KOPT-K1 (cell line): Measurements from ENCODE around the gene LYPD6B.

ENCODE experiments used
- H3K27ac ChIP-seq: fragments of 200-600 bp; sonication (generic); 2 replicates; pipeline ENCODE4 v1.5.1; 2016; ENCODE audit warnings: antibody characterized with exemption, mild to moderate bottlenecking, low read depth, low read length; ENCODE audit not compliant: poor library complexity, severe bottlenecking
- H3K36me3 ChIP-seq: fragments of 200-600 bp; sonication (generic); 2 replicates; pipeline ENCODE4 v1.5.1; 2017; ENCODE audit warnings: antibody characterized with exemption, mild to moderate bottlenecking, low read length, moderate library complexity; ENCODE audit not compliant: insufficient read depth
- H3K9me3 ChIP-seq: fragments of 200-600 bp; sonication (generic); 2 replicates; pipeline ENCODE4 v1.5.1; 2017; ENCODE audit warnings: antibody characterized with exemption, low read length, mild to moderate bottlenecking; ENCODE audit not compliant: insufficient read depth, poor library complexity, severe bottlenecking

LYPD6B gene

DNA sequence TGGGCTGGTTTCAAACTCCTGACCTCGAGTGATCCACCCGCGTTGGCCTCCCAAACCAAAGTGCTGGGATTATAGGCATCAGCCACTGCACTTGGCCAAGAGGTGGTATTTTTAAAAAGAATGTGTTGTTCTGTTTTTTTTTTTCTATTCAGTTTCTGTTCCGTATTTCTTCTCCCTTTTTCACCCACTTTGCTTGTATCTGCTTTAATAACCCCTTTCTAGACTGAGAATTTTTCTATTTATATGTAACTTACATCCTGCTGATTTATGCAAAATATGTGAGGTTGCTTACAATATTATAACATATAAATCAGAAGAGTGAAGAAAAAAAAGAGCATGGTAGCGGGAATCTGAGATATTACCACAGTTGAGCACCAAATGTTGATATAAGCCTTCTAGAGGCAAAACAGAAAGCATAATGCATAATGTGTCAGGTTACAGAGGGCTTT is 17.2 kb upstream of the LYPD6B start:
- H3K9me3 ChIP-seq: no peaks in the 10 kb centered on the region
- no peaks in the 10 kb centered on the region for H3K36me3 ChIP-seq
- H3K27ac ChIP-seq: no peak overlapping the region

DNA sequence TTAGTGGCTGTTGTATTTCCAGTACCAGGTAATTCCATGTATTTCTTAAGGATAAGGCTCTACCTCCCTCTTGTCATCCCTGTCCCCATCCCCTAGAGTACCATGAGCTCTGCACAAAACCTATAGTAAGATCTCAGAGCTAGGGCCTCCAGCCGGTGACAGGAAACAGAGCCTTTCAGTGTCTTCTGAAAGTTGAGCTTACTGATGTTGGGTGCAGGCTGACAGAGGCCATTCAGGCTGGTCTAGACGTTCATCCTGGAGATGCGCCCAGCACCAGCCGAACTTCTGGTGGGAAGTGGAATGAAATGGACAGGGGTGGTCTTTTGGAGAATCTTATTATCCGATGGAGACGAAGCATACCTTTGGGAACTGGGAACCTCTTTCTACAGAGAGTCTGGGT is 16.7 kb upstream of the LYPD6B start:
- H3K36me3 ChIP-seq: no peaks in the 10 kb centered on the region
- H3K9me3 ChIP-seq: no peaks in the 10 kb centered on the region
- H3K27ac ChIP-seq: no peak overlapping the region

DNA sequence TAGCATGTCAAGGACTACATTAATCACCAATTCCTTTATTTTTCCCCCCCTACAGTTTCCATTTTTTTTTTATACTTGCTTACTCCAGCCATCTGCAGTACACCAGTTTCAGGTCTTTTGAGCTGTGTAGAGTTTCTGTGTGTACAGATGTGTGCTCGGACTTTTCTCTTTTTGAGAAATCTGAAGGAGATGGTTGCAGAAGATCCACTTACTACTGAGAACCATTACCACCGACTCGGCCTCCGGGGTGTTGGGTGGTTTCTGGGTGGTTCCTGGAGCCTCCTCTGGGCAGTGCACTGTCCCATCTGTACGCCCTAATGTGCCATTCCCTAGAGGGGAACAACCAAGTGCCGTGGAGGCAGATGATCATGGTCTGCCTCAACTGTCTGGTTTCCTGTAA is 15.4 kb upstream of the LYPD6B start:
- H3K36me3 ChIP-seq: no peaks in the 10 kb centered on the region
- H3K27ac ChIP-seq: no peak overlapping the region
- no peaks in the 10 kb centered on the region for H3K9me3 ChIP-seq

DNA sequence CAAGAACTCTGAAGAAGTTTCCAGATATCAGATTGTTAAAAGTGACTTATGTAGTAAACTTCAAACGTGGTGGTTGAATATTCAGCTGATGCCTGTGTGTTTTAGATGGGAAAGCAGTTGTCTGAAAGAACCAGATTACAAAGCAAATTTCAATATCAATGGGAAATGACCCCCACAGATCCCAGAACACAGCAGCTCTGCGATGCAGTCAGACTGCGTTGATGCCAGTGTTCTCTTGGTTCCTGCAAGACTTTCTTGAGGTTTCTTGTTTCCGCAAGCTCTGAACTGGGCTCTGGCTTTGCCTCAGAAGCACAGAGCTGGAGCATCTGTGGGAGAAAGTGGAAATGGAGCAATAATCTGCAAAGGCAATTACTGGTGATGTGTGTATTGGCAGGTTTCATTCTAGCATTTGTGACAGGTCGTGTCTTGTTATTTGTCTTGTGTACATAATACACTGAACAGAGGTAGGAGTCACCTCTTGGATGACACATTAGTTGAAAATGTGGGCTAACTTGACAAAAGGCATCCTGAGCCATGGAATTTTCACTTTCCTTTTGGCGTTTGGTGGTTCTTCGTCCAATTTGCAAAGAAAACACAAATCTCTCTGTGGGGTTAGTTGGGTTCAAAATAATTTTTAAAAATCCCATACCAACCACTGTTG is 10.8 kb upstream of the LYPD6B start:
- H3K36me3 ChIP-seq: no peaks in the 10 kb centered on the region
- no peaks in the 10 kb centered on the region for H3K9me3 ChIP-seq
- no peak overlapping the region for H3K27ac ChIP-seq

DNA sequence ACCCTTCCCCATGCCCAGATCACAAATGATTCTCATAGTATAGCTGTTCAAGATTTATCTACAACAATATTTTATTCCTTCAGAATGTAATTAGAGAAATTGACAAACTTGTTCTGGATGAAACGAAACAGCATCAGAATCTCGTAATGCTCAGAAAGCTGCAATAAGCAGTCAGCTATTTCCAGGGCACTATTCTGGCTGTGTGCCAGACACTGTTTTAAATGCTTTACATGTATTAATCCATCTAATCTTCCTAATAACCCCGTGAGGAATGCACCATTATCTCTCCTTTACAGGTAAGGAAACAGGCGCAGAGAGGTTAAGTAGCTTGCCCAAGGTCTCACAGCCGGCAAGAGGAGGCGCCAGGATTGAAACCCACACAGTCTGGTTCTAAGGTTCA is 10.1 kb upstream of the LYPD6B start:
- H3K9me3 ChIP-seq: no peaks in the 10 kb centered on the region
- H3K36me3 ChIP-seq: no peaks in the 10 kb centered on the region
- no peak overlapping the region for H3K27ac ChIP-seq

DNA sequence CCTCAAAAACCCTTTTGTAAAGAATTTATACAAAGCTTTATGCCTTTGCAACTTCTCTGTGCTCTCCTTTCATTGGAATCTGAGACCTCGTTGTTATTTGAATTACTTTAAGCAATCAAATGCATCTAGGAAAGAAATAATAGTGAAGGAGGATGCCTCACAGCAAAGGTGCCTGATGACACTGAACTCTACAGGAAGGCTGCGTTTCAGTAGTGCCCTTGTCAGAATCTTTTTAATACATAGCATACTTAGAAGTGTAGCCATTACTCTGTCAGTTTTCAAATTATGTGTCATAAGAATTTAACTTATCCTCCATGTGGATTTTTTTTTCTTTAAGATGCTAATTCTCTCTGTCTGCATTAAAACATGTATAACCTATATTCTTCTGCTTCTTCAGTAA is 9.6 kb upstream of the LYPD6B start:
- Histone ChIP-seq H3K36me3 (no peaks in the 10 kb centered on the region), H3K27ac (no peak overlapping the region), H3K9me3 (no peaks in the 10 kb centered on the region)

DNA sequence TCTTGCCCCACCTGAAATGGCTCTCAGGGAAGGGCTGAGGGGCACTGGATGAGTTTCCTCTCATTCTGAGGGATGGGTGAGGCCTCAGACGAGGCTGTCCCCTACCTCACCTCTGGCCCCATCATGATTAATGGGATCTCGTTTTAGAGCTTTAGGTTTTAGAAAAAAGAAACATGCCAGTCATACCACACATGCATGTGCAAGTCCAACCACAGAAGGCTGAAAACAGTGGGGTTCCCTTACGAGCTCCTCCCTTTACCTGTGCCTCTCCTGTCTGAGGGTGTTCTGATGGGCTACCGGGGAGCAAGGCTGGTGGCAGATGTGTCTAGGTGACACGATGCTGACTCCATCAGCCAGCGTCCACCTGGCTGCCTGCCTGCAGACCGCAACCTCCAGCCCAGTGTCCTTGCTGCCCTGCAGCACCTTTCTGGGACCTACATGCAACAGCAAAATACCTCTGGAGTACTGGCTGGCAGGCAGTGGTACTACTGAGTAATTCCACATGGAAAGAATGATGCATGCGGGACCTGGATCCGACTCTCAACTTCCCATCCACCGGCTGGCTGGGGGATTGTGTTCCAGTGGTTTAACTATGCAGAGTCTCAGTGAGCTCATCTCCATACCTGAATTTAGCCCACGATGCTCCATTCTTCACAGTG is 9.1 kb upstream of the LYPD6B start:
- no peaks in the 10 kb centered on the region for H3K36me3 ChIP-seq

DNA sequence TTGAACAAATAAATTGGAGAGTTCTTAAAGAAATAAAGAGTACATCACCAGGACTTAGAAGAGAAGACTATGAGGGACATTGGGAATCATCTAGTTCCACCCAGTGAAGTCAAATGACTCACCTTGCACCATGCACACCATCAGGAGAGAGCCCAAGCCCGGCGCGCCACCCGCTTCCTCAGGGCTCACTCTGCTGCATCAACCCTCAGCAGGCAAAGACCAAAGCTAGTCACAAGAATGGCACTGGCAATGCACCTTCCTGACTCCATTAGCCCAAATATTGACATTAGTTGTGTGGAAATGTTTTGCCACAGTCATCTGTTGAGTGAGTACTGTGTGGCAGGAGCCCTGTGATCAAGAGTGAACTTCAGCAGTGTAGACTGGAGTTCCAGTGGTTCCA is 7.1 kb upstream of the LYPD6B start:
- Histone ChIP-seq H3K36me3 (no peaks in the 10 kb centered on the region), H3K9me3 (no peaks in the 10 kb centered on the region), H3K27ac (no peak overlapping the region)

More for the DNA sequence above, 9.1 kb upstream of the LYPD6B start:
- H3K9me3 ChIP-seq: no peaks in the 10 kb centered on the region
- H3K27ac ChIP-seq: no peak overlapping the region

DNA sequence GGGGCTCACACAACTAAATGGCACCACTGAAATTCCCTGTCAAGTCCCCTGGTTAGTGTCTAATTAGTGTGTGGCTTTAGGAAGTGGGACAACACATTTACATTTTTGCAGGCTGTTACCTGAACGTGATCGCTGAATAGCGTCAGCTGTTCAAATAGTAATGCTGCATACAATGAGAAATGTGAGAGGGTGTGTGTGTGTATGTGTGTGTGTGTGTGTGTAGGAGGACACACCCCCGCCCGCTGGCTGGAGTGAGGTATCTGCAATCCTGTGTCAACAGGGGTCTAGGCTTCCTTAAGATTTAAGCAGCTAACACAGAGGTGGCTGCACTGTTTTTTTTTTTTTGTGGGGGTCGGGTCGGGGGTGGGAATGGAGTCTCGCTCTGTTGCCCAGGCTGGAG is 4.8 kb upstream of the LYPD6B start:
- Histone ChIP-seq H3K9me3 (no peaks in the 10 kb centered on the region), H3K27ac (no peak overlapping the region), H3K36me3 (no peaks in the 10 kb centered on the region)

DNA sequence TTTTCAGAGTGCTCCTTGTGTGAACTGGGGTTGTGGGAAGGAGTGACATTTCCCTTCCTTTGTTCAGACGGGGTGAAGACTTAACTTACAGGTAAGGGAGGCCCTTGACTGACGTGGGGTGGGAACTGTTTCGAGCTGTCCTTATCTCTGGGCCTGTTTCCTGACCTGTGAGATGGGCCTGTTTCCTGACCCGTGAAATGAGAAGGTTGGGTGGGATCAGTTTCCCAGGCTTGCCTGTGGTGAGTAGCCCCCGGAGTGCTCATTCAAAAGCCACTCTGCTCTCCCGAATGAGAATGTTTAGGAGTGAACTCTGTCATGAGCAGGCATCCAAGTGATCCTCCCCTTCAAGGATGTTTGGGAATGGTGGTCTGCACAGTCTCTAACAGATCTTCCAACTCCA is 4.1 kb upstream of the LYPD6B start:
- Histone ChIP-seq H3K27ac (no peak overlapping the region), H3K9me3 (no peaks in the 10 kb centered on the region), H3K36me3 (no peaks in the 10 kb centered on the region)

DNA sequence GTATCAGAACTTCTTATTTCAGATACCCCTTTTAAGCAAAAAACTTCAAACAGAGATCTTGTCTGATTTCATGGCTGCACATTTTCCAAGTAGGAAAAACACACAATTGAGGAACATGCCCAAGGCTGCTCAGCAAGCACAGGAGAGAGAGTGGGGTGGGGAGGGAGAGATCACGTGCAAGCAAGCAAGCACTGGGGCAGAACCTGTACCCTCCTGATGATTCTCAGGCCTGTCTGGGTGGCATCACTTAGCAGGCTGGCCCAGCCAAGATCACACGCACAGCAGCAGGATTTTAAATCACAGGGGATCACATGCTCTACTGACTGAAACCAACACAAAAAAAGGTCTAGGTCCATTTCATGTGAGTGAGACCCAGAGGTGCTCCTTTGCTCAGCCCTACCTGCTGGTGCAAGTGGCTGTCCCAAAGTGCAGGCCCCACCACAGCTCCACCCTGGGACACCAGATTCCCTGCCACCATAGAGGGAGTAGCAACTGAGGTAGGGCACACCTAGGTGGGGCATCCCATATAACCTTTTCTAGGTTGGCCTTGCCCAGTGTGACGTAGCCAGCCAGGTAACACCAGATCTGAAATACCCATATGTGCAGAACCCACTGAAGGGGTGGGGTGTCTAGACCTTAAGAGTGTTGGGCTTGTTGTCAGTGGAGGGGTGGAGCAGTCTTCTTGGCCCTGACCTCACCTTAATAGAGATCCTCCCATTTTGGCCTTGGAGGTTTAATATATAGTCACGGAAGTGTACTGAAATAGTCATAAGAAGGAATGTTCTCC is 1.8 kb upstream of the LYPD6B start:
- Histone ChIP-seq H3K36me3 (no peaks in the 10 kb centered on the region), H3K27ac (no peak overlapping the region)

DNA sequence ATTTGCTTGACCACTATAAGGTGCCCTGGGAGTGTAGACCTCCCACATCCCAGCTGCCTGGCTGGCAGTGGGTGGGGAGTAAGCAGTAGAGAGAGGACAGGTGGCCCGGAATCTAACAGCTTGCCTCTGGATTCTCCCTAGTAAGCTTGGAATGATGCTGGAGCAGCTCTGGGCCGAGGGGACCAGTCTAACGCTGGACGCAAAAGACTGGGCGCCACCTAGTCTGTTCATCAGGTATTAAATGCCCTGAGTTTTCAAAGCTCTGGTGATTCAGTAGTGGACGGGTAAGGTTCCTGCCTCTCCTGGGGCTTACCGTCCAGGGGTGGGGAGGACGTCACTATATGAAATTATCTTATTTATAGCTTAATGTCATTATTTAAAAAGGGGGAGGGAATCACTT is 648 bp upstream of the LYPD6B start:
- Histone ChIP-seq H3K9me3 (no peaks in the 10 kb centered on the region), H3K36me3 (no peaks in the 10 kb centered on the region), H3K27ac (no peak overlapping the region)

More for the DNA sequence above, 1.8 kb upstream of the LYPD6B start:
- H3K9me3 ChIP-seq: no peaks in the 10 kb centered on the region

DNA sequence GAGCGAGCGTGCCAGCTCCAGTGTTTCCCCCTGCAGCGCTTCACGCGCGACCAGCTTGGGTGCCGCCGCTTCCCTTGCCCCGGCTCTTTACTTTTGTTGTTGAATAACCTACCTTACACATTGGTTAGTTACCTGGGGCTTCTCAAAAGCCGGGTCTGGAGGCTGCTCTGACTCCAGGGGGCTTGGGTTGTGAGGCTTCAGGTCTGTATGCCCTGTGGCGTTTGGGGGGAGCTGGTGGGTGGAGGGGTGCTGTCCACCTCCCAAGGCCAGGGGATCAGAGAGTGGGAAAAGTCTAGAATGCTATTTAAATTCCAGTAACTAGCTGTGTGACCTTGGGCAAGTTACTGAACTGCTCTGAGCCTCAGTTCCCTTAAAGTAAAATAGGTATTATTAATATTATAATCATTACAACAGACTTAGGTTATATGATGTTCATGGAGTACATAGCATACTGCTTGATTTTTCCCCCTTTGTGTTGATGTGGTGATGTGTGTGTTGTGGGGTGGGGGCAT is 770 bp downstream of the LYPD6B start:
- Histone ChIP-seq H3K9me3 (no peaks in the 10 kb centered on the region), H3K27ac (no peak overlapping the region), H3K36me3 (no peaks in the 10 kb centered on the region)

DNA sequence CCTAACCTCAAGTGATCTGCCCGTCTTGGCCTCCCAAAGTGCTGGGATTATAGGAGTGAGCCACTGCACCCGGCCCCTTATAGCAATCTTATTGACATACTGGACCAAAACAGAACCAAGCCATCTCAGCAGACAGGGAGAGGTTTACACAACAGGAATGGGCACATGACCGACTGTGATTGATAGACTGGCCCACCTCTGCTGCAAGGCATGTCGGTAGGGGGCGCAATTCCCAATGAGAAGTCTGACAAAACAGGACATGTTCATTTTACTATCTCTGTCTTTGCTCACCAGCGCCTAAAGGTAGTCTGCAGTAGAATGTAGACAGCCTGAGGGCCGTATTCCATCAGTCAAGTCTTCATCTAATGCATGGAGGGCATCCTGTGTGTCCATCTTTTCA is 2.0 kb downstream of the LYPD6B start:
- Histone ChIP-seq H3K27ac (no peak overlapping the region), H3K9me3 (no peaks in the 10 kb centered on the region), H3K36me3 (no peaks in the 10 kb centered on the region)

DNA sequence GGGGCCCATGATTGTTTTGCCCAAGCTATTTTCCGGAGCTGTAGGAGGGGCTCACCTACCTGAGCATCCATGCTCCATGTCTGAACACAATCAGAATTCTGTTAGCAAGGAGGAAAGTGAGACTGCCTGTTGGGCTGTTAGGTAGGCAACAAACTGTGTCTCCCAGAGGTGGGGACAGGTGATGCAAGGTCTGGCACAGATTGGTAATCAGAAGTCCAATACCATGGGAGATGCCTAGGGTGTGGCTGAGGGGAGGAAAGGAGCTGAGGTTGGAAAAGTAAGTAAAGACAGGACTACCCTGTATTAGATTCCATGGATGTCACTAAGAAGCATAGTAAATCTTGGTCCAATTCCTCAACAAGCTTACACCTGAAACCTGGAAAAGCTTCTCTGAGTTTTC is 3.0 kb downstream of the LYPD6B start:
- Histone ChIP-seq H3K9me3 (no peaks in the 10 kb centered on the region), H3K27ac (no peak overlapping the region), H3K36me3 (no peaks in the 10 kb centered on the region)
